Urinary bladder (tissue), 4 donors: Measurements from ENCODE around the gene ARNT2. TPM values are rescaled to one million over a fixed set of nuclear protein-coding genes. Genes with fewer than 3 reads are reported as not detected.

Experiments
- DNase-seq: peaks from one replicate; pipeline ENCODE4 v3.0.0-alpha.2; 2015; ENCODE audit errors: extremely low spot score
- H3K27ac ChIP-seq: one replicate; pipeline ENCODE4 v1.5.1; 2013; ENCODE audit warnings: low read depth, mild to moderate bottlenecking, moderate library complexity
- H3K36me3 ChIP-seq: one replicate; pipeline ENCODE4 v1.6.1; 2013; ENCODE audit warnings: mild to moderate bottlenecking, moderate library complexity; ENCODE audit not compliant: insufficient read depth
- H3K4me1 ChIP-seq: one replicate; pipeline ENCODE4 v1.6.1; 2013; ENCODE audit warnings: mild to moderate bottlenecking, moderate library complexity; ENCODE audit not compliant: insufficient read depth
- H3K4me3 ChIP-seq: one replicate; pipeline ENCODE4 v1.5.1; 2013; ENCODE audit warnings: low read depth, low read length
- WGBS: extraction: QIAGEN DNeasy Blood & Tissue Kit; methylation state at CpG from one replicate; pipeline ENCODE4 v1.1.7; 2013; 5-methylcytosine and 5-hydroxymethylcytosine counted together
- polyA plus RNA-seq: library from polyadenylated mRNA; stranded (reverse); fragments of 200-250 nt; gene quantifications from one replicate; pipeline ENCODE4 v1.2.3, GENCODE V29; 2013
- total RNA-seq: library from RNA; depleted of rRNA; stranded (reverse); fragments of >200 nt; gene quantifications from one replicate; pipeline ENCODE4 v1.2.3, GENCODE V29; 2014
- donor health status: healthy with polysubstance abuse.
- donor health status: healthy.

ARNT2 gene
- total and polyA plus RNA-seq, 2 donors = 6.3 to 9.7 TPM

DNA sequence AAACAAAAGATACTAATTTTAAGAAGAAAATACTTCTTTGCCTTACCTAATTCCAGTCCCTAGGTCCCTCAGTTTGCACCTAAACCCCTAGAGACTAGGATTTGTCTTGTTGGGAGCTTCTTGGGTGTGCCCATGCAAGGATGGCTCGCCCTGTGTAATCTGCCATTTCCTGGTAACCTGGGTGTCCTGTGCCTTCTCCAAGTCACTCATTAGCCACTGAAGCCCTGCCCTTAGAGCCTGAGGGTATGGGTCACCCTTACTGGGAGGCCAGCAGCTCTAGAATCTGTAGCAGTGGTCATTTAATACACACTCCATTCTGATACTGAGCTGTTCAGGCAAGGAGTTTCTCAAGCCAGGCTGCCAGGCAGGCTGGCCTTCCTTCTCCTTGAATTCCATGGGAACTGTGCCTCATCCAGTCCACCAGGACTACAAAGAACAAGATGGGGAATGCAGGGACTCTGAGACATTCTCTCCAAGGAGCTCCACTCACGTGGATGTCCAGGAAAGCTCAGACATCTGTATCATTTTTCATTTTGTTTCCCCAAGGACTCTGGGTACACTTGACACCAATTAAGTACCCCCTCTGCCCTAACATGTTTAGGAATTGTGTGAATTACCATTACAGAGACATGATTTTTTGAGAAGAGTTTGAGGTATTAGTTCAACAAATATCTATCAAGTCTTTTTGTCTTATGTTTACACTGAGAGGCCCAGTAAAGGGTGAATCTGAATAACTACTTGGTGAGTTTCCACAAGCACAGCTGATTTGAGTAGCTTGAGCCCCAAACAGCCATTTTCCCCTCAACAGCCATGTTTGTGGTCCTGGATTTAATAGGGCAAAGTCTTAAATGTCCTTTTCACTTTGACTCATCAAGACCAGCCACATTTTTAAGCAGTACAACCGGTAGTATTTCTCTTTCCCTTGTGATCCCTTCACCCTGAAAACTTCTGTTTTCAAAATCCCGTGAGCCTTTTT lies 52.6 kb downstream of the ARNT2 start:
- no peak for DNase-seq
- Histone ChIP-seq H3K27ac (no peak overlapping the region), H3K36me3 (no peaks in the 10 kb centered on the region), H3K4me1 (no peaks in the 10 kb centered on the region), H3K4me3 (no peak overlapping the region)
- WGBS = 66% methylated on average over 4 of the region's 4 CpGs

DNA sequence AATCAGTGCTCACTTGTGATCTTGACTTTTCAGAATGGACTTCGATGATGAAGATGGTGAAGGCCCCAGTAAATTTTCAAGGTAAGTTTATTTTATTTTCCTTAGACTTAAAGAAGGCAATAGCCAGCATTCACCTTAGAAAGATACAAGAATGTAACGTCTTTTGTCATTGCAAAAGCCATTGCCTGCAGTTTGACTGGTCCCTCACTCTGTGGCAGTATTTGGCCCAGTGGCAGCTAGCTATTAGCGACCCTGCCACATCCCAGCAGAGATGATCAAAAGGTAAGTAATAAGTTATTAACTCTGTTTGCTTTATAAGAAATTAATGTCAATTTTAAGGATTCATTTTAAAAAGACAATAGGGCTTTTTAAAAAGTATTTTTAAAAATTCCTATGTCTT lies 53.7 kb downstream of the ARNT2 start:
- WGBS = 94% methylated on average over 3 of the region's 3 CpGs
- DNase-seq = no peak
- no peak overlapping the region for H3K27ac ChIP-seq
- H3K4me1 ChIP-seq = no peaks in the 10 kb centered on the region
- no peak overlapping the region for H3K4me3 ChIP-seq
- no peaks in the 10 kb centered on the region for H3K36me3 ChIP-seq

DNA sequence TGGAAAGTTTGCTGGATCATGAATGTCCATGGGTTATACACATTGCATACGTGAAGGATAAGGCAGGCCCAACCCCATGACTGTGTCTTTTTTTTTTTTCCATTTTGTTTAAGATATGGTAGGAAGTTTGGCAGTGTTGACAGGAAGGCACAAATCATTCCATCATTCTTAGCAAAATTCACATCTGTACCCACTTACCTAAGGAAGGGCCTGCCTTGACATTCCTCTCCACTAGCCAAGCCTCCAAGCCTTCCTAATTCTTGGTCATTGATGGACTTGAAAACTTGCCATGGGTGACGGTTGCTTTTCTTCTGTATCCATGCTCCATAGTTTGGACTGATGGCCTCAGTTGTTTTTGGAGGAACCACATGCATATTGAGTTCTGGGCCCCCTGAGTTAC lies 54.4 kb downstream of the ARNT2 start:
- DNase-seq = no peak
- no peaks in the 10 kb centered on the region for H3K4me1 ChIP-seq
- no peak overlapping the region for H3K4me3 ChIP-seq
- H3K36me3 ChIP-seq = no peaks in the 10 kb centered on the region
- WGBS = 94% methylated on average over 2 of the region's 2 CpGs
- no peak overlapping the region for H3K27ac ChIP-seq

DNA sequence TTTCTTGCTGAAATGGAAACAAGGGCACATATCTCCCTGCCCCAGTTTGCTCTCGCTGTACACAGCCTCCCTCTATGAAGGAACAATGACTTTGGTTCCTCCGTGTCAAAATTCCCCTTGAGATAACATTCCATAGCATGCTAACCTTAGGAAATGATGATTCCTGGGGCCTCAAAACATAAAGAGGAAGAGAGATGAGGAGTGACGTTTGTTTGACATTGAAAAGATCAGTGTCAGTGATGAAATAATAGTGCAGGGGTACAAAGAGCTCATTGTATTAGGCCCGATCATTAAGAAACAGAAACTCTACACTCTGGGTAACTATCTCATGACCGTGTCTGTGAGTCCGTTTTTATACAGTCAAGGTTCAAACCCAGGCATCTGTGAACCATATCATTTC lies 55.2 kb downstream of the ARNT2 start:
- Histone ChIP-seq H3K36me3 (no peaks in the 10 kb centered on the region), H3K27ac (no peak overlapping the region), H3K4me1 (no peaks in the 10 kb centered on the region), H3K4me3 (no peak overlapping the region)
- WGBS = 75% methylated on average over 6 of the region's 6 CpGs
- DNase-seq = no peak

DNA sequence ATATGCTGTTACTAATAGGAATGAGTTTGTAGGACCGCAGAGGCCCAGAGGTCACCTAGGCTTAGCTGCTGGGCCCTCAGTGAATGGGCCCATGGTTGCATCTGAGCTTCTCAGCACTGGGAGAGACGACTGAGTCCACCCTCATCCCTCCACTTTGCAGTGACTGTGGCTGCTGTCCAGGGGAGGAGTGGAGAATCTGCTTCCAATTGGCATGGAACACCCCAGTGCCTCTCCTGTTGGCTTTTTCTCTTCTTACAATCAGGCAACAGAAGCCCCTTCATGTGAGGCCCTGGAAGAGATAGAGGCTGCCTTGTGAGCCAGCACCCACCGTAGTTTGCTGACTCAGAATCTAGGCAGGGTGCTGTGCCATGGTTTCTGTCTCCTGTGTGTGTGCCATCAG lies 55.6 kb downstream of the ARNT2 start:
- H3K4me3 ChIP-seq = no peak overlapping the region
- WGBS = 85% methylated on average over 3 of the region's 3 CpGs

DNA sequence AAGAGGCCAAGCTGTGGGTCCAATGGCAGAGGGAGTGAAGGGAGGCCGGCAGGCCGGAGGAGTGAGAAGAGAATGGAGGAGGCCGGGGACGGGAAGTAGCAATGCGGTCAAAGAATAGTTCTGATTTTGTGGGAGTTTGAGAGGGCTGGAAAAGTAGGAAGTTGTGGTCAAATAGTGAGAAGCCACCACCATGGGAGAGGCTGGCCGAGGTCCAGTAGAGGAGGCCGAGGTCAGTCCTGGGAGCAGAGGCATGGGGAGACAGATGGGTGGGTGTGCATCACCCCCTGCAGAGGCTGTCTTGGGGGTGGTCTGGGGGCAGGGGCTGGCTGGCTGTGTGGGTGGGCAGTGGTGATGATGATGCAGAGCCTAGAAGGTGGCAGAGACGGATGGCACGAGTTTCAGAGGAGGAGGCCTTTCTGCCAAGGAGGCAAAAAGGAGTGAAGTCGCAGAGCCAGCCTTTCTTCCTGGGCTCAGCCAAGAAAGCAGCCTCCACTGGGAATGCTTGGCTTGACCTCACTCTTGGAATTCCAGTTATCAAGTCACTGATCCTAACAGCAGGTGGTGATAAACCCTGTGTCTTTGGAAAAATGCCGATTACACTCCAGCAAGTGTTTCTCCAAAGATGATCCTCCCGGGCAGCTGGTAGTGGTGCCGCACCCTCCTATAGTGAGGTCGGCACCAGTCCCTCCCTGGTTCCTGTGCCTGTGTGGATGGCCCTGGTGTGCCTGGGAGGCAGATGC lies 57.3 kb downstream of the ARNT2 start:
- H3K4me3 ChIP-seq = no peak overlapping the region
- no peak overlapping the region for H3K27ac ChIP-seq
- no peaks in the 10 kb centered on the region for H3K4me1 ChIP-seq
- no peaks in the 10 kb centered on the region for H3K36me3 ChIP-seq
- 81% methylated on average over 14 of the region's 14 CpGs for WGBS
- DNase-seq = no peak

More for the DNA sequence above, 55.6 kb downstream of the ARNT2 start:
- H3K4me1 ChIP-seq = no peaks in the 10 kb centered on the region
- no peaks in the 10 kb centered on the region for H3K36me3 ChIP-seq
- no peak overlapping the region for H3K27ac ChIP-seq
- no peak for DNase-seq

DNA sequence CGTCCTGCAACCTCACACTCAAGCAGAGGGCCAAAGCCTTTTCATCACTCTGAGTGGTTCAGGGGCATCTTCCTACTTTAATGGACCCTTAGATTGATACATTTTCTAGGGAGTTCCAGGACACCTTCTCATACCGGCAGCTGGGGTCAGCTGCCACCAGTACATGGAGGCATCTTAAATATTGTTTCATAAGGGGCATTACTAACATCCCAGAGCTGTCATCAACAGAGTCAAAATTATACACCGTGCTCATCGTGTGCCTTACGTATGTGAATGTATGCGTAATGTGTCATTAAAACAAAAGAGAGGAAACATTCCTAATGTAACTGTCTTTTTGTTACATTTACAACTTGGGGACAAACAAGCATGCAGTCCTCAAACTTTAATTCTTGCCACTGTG lies 57.9 kb downstream of the ARNT2 start:
- H3K4me1 ChIP-seq = no peaks in the 10 kb centered on the region
- DNase-seq = no peak
- H3K36me3 ChIP-seq = no peaks in the 10 kb centered on the region
- H3K4me3 ChIP-seq = no peak overlapping the region
- WGBS = 82% methylated on average over 6 of the region's 6 CpGs
- no peak overlapping the region for H3K27ac ChIP-seq

DNA sequence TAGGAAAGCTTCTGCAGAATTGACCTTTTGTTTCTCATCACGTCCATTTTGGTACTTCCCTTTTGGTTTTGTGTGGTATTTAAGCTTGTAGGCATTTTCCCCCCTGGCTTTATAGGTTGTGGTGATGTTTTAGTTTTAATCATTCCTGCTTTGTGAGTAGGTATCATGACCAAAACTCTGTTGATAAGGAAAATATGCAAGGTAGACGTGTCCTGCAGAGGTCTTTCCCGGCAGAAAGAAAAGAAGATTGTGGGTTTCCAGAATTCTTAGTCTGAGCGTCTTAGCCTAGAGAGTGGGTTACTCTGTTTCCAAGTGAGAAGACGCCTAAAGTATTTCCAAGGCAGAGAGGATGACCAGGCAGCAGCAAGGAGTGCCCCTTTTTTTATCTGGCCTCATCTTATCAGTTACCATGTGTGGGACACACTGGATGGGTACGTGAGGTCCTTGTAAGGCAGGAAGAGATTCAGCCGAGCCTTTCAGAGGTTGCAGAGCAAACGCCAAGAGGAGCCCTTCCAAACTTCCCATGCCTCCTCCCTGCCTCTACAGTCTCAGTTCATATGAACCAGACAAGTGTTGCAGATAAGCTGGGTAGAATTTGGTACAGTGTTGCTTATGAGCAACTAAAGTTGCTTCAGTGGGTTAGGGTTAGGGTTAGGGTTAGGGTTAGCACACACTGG lies 58.8 kb downstream of the ARNT2 start:
- Histone ChIP-seq H3K4me3 (no peak overlapping the region), H3K27ac (no peak overlapping the region), H3K36me3 (no peaks in the 10 kb centered on the region), H3K4me1 (no peaks in the 10 kb centered on the region)
- no peak for DNase-seq
- 82% methylated on average over 8 of the region's 8 CpGs for WGBS

DNA sequence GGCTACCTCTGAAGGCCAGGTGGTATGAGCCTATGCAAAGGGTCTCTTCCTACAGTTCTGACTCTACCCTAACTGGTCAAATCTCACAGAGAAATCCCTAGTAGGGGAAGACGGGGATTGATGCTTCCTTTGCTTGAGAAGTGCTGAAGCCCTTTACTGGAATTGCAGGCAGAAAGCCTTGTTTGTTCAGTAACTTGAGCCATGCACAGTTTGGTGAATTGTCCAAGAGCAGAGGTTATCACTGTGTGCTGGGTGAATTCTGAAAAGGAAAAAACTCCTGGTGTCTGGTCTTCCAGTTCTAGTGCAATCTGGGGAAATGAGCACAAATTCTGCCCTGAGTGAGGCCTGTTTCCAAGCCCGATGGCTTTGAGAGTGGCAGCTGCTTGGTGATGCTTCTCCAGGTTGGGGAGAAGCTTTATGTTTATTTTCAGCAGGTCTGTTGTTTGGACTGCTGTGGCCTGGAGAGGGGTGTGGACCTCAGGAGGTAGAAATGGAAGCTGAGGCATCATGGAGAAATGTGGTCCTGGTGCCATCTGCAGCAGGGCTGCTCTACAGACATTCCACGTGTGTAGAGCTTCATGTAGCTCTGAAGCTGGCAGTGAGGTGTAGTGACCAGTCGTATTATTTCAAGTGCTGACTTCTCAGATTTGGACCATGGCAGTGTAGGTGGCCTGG lies 60.9 kb downstream of the ARNT2 start:
- no peak overlapping the region for H3K27ac ChIP-seq
- WGBS = 93% methylated on average over 4 of the region's 4 CpGs
- no peaks in the 10 kb centered on the region for H3K36me3 ChIP-seq
- no peaks in the 10 kb centered on the region for H3K4me1 ChIP-seq
- H3K4me3 ChIP-seq = no peak overlapping the region
- no peak for DNase-seq

DNA sequence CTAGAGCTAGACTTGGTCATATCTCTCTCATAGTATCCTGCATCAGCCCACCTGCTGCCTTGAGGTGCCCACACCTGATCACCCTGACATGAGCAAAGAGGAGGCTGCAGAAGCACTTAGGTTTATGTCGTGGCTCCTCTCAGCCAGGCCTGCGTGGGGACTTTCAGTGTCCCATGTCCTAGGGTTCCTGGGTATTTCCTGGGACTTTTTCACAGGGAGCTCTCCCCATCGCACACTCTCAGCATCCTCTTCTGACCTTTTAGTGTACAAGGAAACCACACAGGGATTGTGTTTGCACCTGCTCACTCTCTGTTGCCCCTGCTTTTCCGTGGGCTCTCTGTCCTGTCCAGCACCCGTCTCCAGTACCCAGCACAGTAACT lies 61.4 kb downstream of the ARNT2 start:
- no peaks in the 10 kb centered on the region for H3K4me1 ChIP-seq
- no peak for DNase-seq
- H3K27ac ChIP-seq = no peak overlapping the region
- WGBS = 94% methylated on average over 5 of the region's 5 CpGs
- H3K4me3 ChIP-seq = no peak overlapping the region
- H3K36me3 ChIP-seq = no peaks in the 10 kb centered on the region

DNA sequence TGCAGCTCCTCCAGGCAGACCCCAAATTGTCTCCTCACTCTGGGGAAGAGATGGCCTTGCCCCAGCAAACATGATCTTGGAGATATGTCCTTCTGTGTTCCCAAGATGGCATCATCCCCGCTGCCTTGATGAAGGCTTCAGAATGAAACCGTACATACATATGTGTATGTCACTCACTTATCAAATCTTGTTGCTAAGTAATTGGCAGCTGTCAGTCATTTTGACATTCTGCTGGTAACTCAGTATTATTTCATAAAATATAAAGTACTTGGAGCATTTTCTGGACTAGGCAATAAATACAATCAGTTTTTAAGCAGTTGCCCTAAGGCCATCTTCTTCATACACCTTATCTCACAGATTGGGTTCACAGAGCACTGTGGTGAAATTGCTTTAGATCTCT lies 62.4 kb downstream of the ARNT2 start:
- Histone ChIP-seq H3K27ac (no peak overlapping the region), H3K36me3 (no peaks in the 10 kb centered on the region), H3K4me3 (no peak overlapping the region), H3K4me1 (no peaks in the 10 kb centered on the region)
- no peak for DNase-seq
- 97% methylated on average over 2 of the region's 2 CpGs for WGBS

DNA sequence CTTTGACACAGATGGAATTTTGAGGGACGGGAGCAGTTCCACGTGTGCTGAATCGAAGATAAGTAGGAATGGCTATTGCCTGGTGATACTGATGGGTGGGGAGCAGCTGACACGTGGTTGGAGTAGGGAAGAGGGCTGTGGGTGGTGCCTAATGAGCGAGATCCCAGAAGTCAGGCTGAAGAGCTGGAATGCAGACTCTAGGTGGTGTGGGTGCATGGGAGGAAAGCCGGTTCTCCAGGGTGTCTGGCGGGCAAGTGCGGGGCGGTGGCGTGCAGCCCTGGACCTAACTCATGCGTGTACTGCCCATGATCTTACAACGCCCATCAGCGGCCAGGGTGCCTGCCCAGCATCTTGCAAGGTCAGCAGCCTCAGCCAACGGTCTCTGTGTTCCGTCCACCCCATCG lies 63.1 kb downstream of the ARNT2 start:
- Histone ChIP-seq H3K27ac (no peak overlapping the region), H3K4me3 (no peak overlapping the region), H3K4me1 (no peaks in the 10 kb centered on the region), H3K36me3 (no peaks in the 10 kb centered on the region)
- no peak for DNase-seq
- WGBS = 82% methylated on average over 16 of the region's 16 CpGs

DNA sequence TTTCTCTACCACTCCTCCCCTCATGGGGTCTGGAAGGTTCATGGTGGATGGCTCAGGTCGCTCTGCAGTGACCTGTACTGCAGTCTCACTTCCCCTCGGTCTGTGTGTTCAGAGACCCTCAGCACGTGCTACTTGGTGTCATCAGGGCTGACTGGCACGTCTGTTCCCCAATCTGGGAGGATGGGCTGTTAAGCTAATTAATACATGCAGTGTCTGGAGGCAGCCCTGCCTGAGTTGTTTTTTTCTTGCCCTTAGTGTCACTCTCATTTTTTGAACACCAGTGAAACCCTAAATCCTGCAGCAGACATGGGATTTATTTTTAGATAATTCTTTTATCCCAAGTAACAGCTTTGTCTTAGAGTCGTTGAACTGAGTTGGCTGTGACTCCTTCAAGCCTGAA lies 64.6 kb downstream of the ARNT2 start:
- no peak overlapping the region for H3K27ac ChIP-seq
- WGBS = 78% methylated on average over 5 of the region's 5 CpGs
- H3K4me1 ChIP-seq = no peaks in the 10 kb centered on the region
- no peak for DNase-seq
- H3K36me3 ChIP-seq = no peaks in the 10 kb centered on the region
- no peak overlapping the region for H3K4me3 ChIP-seq
